ENCODE measurements around the gene EHHADH.

The EHHADH gene

GRCh38 chr3:185188816-185189215, 65.0 kb downstream of the EHHADH start:
- DNase-seq: no peak

DNA sequence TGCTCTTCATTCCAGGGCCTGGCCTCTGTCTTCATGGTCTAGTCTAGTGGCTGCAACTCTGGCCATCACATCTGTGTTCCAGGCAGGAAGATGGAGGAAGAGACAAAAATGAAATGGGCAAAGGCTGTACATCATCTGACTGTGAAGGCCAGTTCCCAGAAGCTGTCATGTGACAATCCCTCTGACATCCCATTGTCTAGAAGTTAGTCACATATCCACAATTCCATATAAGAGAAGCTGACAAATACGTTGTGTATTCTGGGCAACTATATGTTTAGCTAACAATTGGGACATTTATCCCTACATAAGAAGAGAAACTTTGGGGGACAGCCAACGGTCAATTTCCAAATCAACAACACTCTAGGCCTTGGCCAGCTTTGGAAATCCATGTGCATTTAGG, 66.5 kb downstream of the EHHADH start:
- DNase-seq: no peak

- peak; percentile 24 to 28 for DNase-seq
These were observed 77.0 kb downstream of the EHHADH start for GRCh38 chr3:185176750-185177359.

GRCh38 chr3:185175370-185175987, 78.4 kb downstream of the EHHADH start:
- no peak for DNase-seq

GRCh38 chr3:185172086-185173049, 81.5 kb downstream of the EHHADH start:
- DNase-seq: no peak

- DNase-seq: no peak
These were observed 89.2 kb downstream of the EHHADH start for GRCh38 chr3:185164428-185165217.

GRCh38 chr3:185162634-185163033, 91.2 kb downstream of the EHHADH start:
- DNase-seq: no peak

DNA sequence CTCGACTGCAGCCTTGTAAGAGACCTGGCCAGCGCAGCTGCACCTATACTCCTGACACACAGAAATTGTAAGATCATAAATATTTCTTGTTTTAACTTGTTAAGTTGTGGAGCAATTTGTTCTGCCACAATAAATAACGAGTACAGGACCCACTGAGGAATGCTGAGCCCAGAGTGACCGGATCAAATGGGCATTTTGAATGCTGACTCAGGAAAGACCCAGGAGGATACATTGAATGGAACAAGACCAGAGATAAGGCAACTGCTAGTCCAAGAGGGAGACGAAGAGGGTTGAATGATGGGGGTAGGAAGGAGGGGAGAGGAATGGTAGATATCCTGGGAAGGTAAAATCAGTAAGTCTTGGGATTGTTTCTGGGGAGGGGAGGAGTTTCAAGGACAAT, 92.1 kb downstream of the EHHADH start:
- no peak for DNase-seq

GRCh38 chr3:185157347-185157746, 96.5 kb downstream of the EHHADH start:
- no peak for DNase-seq

- no peak for DNase-seq
These were observed 98.2 kb downstream of the EHHADH start for GRCh38 chr3:185155678-185156077.

- DNase-seq: no peak
These were observed 99.8 kb downstream of the EHHADH start for GRCh38 chr3:185153861-185154629.

GRCh38 chr3:185153171-185153771, 100.6 kb downstream of the EHHADH start:
- peak in 1 of 2 donors; percentile 5 for DNase-seq

DNA sequence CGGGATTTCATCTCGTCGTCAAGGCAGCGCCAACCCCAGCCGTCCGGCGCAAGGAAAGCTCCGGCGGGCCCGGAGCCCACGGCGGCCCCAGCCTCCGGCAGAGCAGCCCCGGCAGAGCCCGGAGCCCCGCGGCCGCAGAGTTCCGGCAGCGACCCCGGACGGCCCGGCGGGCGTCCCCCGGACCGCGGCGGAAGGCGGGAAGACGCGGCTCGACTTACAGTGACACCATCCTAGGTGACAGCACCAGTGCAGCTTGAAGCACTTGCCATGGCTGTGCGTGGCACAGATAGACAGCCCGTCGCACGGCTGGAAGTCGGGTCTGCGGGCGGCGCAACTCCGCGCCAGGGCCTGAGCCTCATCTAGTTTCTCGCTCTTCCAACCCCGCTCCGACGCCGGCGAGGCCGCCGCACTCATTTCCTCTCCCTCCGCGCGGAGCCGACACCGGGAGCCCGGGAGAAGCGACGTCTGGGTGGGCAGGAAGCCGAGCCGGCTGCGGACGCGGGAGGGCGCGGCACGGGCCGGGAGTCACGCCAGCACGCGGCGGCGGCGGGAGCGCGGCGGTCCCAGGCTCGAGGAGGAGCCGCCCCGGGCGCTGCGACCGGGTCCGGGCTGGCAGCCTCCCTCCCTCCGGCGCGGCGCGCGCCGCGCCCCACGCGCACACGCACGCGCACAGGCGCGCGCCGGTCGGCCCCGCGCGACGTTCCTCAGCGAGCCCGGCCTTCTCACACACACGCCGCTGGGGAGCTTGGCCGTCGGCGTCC, 101.3 kb downstream of the EHHADH start, which contains the start of gene C3orf70:
Gene C3orf70 (minus strand): TSS at position 651 of the 761 bp plus-strand sequence. CDS start 237 bp downstream, at position 414.
- DNase-seq: peak; percentile 10 to 12

DNA sequence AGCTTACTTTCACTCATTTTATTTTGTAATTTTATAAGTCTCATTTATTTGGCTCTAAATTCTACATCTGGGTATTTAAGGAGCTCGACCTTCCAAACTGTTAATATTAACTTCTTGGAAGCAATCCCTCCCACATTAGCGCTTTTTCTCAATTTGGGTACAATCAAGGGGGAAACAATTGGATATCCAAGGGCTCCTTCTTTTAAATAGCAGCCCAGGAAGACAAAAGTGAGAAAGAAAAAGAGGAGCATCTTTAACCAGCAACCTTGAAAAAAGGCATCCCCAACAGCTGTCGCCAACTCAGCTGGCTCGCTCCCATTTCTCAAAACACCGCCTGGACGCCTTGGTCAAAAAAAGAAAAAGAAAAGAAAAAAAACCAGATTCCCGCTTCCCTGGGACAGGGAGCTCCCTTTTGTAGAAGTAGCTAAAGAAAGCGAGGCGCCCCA, 101.9 kb downstream of the EHHADH start:
- DNase-seq: no peak

DNA sequence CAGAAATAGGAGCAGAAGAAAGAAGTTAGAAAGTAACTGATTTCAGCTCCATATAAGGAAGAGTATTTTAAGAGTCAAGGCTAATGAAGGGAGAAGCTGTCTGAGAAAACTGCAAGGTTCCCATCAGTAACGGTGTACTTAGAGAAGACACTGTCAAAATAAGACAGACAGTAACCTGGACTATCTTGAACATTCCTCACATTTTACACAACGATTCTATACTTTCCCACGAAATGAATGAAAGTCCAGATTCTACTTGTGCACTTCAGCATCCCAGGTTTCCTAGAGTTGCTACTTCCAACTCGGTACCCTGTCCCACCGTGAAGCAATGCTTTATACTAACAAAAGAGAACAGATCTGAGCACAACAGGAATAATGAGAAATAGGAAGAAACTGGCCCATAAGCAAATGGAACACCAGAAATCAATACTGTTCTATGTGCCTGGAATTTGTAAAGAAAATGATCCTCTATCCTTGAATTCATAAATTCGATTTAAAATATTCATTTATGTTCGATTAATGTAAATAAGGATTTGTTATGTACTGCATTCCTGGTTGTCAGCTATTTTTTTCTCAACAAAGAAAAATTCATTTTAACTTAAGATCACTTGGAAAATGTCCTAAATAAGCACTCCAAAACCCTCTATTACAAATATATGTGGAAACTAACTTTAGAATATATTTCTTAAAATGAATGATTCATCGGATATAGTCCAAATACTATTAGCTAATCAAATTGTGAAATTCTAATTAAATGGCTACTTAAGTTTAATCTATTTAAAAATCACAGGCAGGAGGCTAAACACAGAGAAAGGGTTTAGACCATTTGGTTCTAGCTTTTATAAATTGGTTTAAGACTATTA, 102.5 kb downstream of the EHHADH start:
- DNase-seq: no peak

DNA sequence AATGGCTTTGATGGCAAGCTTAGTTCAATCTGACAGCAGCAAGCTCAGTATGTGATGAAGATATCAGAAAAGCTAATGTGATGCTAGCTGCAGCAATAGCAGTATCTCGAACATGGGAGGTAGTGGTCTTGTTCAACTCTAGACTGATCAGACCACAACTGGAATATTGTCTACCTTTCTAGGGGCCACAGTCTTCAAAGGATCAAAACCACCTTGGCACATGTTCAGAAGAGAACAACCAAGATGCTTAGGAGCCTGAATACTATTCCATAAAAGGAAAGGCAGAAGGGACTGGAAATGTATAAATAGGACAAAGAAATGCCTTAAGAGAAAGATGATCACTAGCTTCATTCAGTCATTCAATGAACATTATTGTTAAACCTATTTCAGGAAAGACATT, 103.3 kb downstream of the EHHADH start:
- DNase-seq: no peak

- DNase-seq: no peak
These were observed 104.3 kb downstream of the EHHADH start for GRCh38 chr3:185149591-185149990.

- no peak for DNase-seq
These were observed 108.3 kb downstream of the EHHADH start for GRCh38 chr3:185145511-185145910.

DNA sequence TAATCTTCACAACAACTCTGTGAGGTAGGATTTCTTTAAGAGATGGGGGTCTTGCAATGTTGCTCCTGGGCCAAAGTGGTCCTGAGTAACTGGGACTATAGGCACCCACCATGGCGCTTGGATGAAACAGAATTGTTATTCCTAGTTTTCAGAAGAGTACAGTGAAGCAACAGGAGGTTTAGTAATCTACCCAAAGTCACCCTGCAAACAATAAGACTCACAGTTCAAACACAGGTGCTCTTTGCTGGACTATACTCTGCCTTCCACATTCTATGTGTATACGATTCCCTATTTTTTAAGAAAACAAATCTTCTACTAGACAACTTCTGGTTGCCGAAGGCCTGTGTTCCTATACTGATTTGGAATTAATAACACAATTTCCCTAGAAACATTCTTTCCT, 109.1 kb downstream of the EHHADH start:
- DNase-seq: no peak

Data from stimulated activated CD4-positive, alpha-beta T cell treated with anti-CD3 and anti-CD28 coated beads, Interleukin-2, amount 100 ng/mL, for 48 hours (primary cell).